Cardiac atrium fibroblast (primary cell): ENCODE data around the gene CCDC77. TPM values are rescaled to one million over a fixed set of nuclear protein-coding genes. Genes with fewer than 3 reads are reported as not detected.

ENCODE experiments used
- total RNA-seq: library from RNA; depleted of rRNA; stranded (reverse); fragments of >200 nt; gene quantifications from 2 replicates; pipeline ENCODE4 v1.2.3, GENCODE V29; 2015

CCDC77 gene
- 2.9 and 4.5 TPM in 2 replicates for total RNA-seq

GRCh38 chr12:401235-402028, at the start of gene CCDC77:
Gene CCDC77 (plus strand): TSS chr12:401644. CDS start chr12:409384, 7,740 bp downstream.

DNA sequence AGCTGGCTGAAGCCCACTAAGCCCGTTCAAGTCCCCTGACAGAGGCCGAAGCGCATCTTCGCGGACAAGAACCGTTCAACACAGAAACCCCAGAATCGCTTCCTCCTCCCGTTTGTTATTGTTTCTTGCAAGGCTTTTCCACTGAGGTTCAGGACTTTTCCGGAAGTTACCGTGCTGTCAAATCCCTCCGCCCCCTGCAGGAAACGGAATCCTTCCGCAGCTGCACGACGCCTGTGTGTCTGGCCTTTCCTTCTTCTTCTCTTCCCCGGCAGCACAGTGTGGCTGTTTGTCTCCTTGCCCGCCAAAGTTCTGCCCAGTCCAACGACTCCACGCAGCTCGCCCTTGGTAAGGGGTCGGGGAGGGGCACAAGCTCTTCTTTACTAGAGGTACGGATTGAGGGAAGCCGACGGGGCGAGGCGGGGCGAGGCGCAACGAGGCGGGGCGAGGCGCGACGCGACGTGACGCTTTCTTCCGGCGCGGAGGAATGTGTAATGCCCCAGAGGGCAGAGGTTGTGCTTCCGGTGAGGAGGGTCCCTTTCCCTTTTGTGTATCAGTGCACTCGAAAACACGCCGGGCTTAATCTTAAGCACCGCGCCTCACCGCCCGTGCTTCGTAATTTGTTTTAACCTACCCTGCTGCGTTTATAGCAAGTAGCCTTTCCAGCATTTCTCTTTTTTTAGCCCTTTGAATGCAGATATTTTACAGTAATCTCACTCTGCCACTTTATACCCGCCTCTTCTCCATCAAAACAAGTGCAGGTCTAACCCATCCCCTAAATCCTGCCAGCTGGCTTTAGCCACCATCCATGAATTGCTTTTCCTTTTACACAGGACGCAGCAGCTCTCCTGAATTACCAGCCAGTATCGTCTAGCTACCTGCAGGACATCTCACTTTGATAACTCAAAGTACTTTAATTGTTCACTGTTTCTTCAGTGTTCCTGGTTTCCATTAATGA, 12.0 kb upstream of the CCDC77 start, which contains the start of gene KDM5A:
Gene KDM5A (minus strand): TSS at position 179 of the 955 bp plus-strand sequence. CDS start 229 bp downstream, outside the sequence.

GRCh38 chr12:459430-460258, 58.2 kb downstream of the CCDC77 start, which contains the start of gene B4GALNT3:
Gene B4GALNT3 (plus strand): TSS chr12:459939. CDS start chr12:460377, 438 bp downstream.

Other genes starting within 250 kb of the CCDC77 start
- not detected in 2 replicates for gene SLC6A12, start 187.5 kb upstream of the CCDC77 start, total RNA-seq
- gene SLC6A13, start 138.8 kb upstream of the CCDC77 start, total RNA-seq = not detected in 2 replicates
- 33.6 and 34.3 TPM in 2 replicates for gene KDM5A, start 12.3 kb upstream of the CCDC77 start, total RNA-seq
- gene B4GALNT3, start 58.3 kb downstream of the CCDC77 start, total RNA-seq = 1.6 TPM in 1 of 2 replicates, not detected in the other